Measurements from ENCODE around the gene CC2D2A.

CC2D2A gene

GRCh38 chr4:15466596-15466995 lies 3.1 kb upstream of the CC2D2A start:
- no peak for DNase-seq (ENCODE audit: low read depth in 2 of 2)

- no peak for DNase-seq (ENCODE audit: low read depth in 2 of 2)
These were observed 420 bp downstream of the CC2D2A start for GRCh38 chr4:15470128-15470475.

GRCh38 chr4:15476396-15476795 lies 6.7 kb downstream of the CC2D2A start:
- no peak for DNase-seq (ENCODE audit: low read depth in 2 of 2)

- no peak for DNase-seq (ENCODE audit: low read depth in 2 of 2)
These were observed 9.0 kb downstream of the CC2D2A start for GRCh38 chr4:15478724-15479088.

- no peak for DNase-seq (ENCODE audit: low read depth in 2 of 2)
These were observed 9.6 kb downstream of the CC2D2A start for GRCh38 chr4:15479089-15479912.

- no peak for DNase-seq (ENCODE audit: low read depth in 2 of 2)
These were observed 10.2 kb downstream of the CC2D2A start for GRCh38 chr4:15479913-15480185.

- no peak for DNase-seq (ENCODE audit: low read depth in 2 of 2)
These were observed 12.5 kb downstream of the CC2D2A start for GRCh38 chr4:15481961-15482745.

- DNase-seq (ENCODE audit: low read depth in 2 of 2) = no peak
These were observed 13.2 kb downstream of the CC2D2A start for GRCh38 chr4:15482842-15483241.

- DNase-seq (ENCODE audit: low read depth in 2 of 2) = no peak
These were observed 18.5 kb downstream of the CC2D2A start for GRCh38 chr4:15488136-15488535.

GRCh38 chr4:15488658-15489470 lies 19.2 kb downstream of the CC2D2A start:
- no peak for DNase-seq (ENCODE audit: low read depth in 2 of 2)

GRCh38 chr4:15489551-15489950 lies 19.9 kb downstream of the CC2D2A start:
- DNase-seq (ENCODE audit: low read depth in 2 of 2) = no peak

- DNase-seq (ENCODE audit: low read depth in 2 of 2) = no peak
These were observed 23.7 kb downstream of the CC2D2A start for GRCh38 chr4:15493411-15493810.

GRCh38 chr4:15495621-15496020 lies 25.9 kb downstream of the CC2D2A start:
- DNase-seq (ENCODE audit: low read depth in 2 of 2) = no peak

GRCh38 chr4:15498356-15498755 lies 28.7 kb downstream of the CC2D2A start:
- DNase-seq (ENCODE audit: low read depth in 2 of 2) = no peak

- no peak for DNase-seq (ENCODE audit: low read depth in 2 of 2)
These were observed 31.0 kb downstream of the CC2D2A start for GRCh38 chr4:15500701-15501100.

GRCh38 chr4:15501941-15502340 lies 32.3 kb downstream of the CC2D2A start:
- DNase-seq (ENCODE audit: low read depth in 2 of 2) = no peak

- DNase-seq (ENCODE audit: low read depth in 2 of 2) = no peak
These were observed 32.7 kb downstream of the CC2D2A start for GRCh38 chr4:15502384-15502783.

GRCh38 chr4:15504041-15504440 lies 34.4 kb downstream of the CC2D2A start:
- no peak for DNase-seq (ENCODE audit: low read depth in 2 of 2)

GRCh38 chr4:15506464-15506863 lies 36.8 kb downstream of the CC2D2A start:
- no peak for DNase-seq (ENCODE audit: low read depth in 2 of 2)

- DNase-seq (ENCODE audit: low read depth in 2 of 2) = no peak
These were observed 38.0 kb downstream of the CC2D2A start for GRCh38 chr4:15507679-15508078.

GRCh38 chr4:15510961-15511360 lies 41.3 kb downstream of the CC2D2A start:
- no peak for DNase-seq (ENCODE audit: low read depth in 2 of 2)

GRCh38 chr4:15513545-15513944 lies 43.9 kb downstream of the CC2D2A start:
- no peak for DNase-seq (ENCODE audit: low read depth in 2 of 2)

GRCh38 chr4:15515106-15515505 lies 45.4 kb downstream of the CC2D2A start:
- DNase-seq (ENCODE audit: low read depth in 2 of 2) = no peak

All from stimulated activated CD8-positive, alpha-beta memory T cell treated with anti-CD3 and anti-CD28 coated beads, Interleukin-2, amount 100 ng/mL, for 1 hour (primary cell).